SK-N-SH treated with all-trans-retinoic acid at 6 μM for 48 hours (cell line): ENCODE results near the gene PIR.

Source experiments
- ATAC-seq: fragments of 200-7000 bp; cut with Tn5 transposase; 3 replicates; pipeline ENCODE4 v1.9.1; 2020; ENCODE audit warnings: mild to moderate bottlenecking, moderate library complexity
- BACH2 ChIP-seq: fragments of 250-450 bp; sonication (Bioruptor Pico); IDR thresholded peaks from 2 replicates; pipeline ENCODE4 v1.9.0; 2021; ENCODE audit warnings: mild to moderate bottlenecking, borderline replicate concordance
- CREB5 ChIP-seq: fragments of 250-450 bp; sonication (Bioruptor Pico); IDR thresholded peaks from 2 replicates; pipeline ENCODE4 v1.5.1; 2020; ENCODE audit warnings: low read depth, mild to moderate bottlenecking, moderate library complexity
- CSDC2 ChIP-seq: fragments of 250-450 bp; sonication (Bioruptor Pico); IDR thresholded peaks from 2 replicates; pipeline ENCODE4 v1.5.0; 2020; ENCODE audit warnings: mild to moderate bottlenecking, moderate library complexity
- CSRNP3 ChIP-seq: fragments of 250-450 bp; sonication (Bioruptor Pico); IDR thresholded peaks from 2 replicates; pipeline ENCODE4 v1.5.1; 2021; ENCODE audit warnings: mild to moderate bottlenecking, moderate library complexity
- GLIS3 ChIP-seq: fragments of 250-450 bp; sonication (Bioruptor Pico); IDR thresholded peaks from 2 replicates; pipeline ENCODE4 v1.5.0; 2020; ENCODE audit warnings: mild to moderate bottlenecking, moderate library complexity
- ISL1 ChIP-seq: fragments of 250-450 bp; sonication (Bioruptor Pico); IDR thresholded peaks from 2 replicates; pipeline ENCODE4 v2.1.2; 2022; ENCODE audit warnings: mild to moderate bottlenecking, moderate library complexity
- OSR1 ChIP-seq: fragments of 250-450 bp; sonication (Bioruptor Pico); IDR thresholded peaks from 2 replicates; pipeline ENCODE4 v1.8.0; 2022; ENCODE audit warnings: moderate library complexity, mild to moderate bottlenecking, inconsistent platforms
- PATZ1 ChIP-seq: fragments of 250-450 bp; sonication (Bioruptor Pico); IDR thresholded peaks from 2 replicates; pipeline ENCODE4 v1.8.0; 2020; ENCODE audit warnings: mild to moderate bottlenecking, moderate library complexity, borderline replicate concordance
- POU6F1 ChIP-seq: fragments of 250-450 bp; sonication (Bioruptor Pico); IDR thresholded peaks from 2 replicates; pipeline ENCODE4 v1.8.0; 2021; ENCODE audit warnings: low read depth, mild to moderate bottlenecking, moderate library complexity, borderline replicate concordance
- PPARA ChIP-seq: fragments of 250-450 bp; sonication (Bioruptor Pico); IDR thresholded peaks from 2 replicates; pipeline ENCODE4 v1.5.0; 2020; ENCODE audit warnings: mild to moderate bottlenecking, borderline replicate concordance
- RARB ChIP-seq: fragments of 250-450 bp; sonication (Bioruptor Pico); IDR thresholded peaks from 2 replicates; pipeline ENCODE4 v1.8.0; 2021; ENCODE audit warnings: mild to moderate bottlenecking, moderate library complexity
- SNAI2 ChIP-seq: fragments of 250-450 bp; sonication (Bioruptor Pico); IDR thresholded peaks from 2 replicates; pipeline ENCODE4 v1.5.0; 2020; ENCODE audit warnings: mild to moderate bottlenecking, moderate library complexity
- TCF4 ChIP-seq: fragments of 250-450 bp; sonication (Bioruptor Pico); IDR thresholded peaks from 2 replicates; pipeline ENCODE4 v1.8.0; 2021; ENCODE audit warnings: mild to moderate bottlenecking, moderate library complexity, borderline replicate concordance
- TOX ChIP-seq: fragments of 250-450 bp; sonication (Bioruptor Pico); IDR thresholded peaks from 2 replicates; pipeline ENCODE4 v1.8.0; 2021; ENCODE audit warnings: mild to moderate bottlenecking, moderate library complexity, borderline replicate concordance
- TSHZ2 ChIP-seq: fragments of 250-450 bp; sonication (Bioruptor Pico); IDR thresholded peaks from 2 replicates; pipeline ENCODE4 v1.5.0; 2020; ENCODE audit warnings: mild to moderate bottlenecking, moderate library complexity
- ZC3H10 ChIP-seq: fragments of 250-450 bp; sonication (Bioruptor Pico); IDR thresholded peaks from 2 replicates; pipeline ENCODE4 v1.5.1; 2021; ENCODE audit warnings: mild to moderate bottlenecking, moderate library complexity
- ZFP3 ChIP-seq: fragments of 250-450 bp; sonication (Bioruptor Pico); IDR thresholded peaks from 2 replicates; pipeline ENCODE4 v1.5.0; 2020; ENCODE audit warnings: mild to moderate bottlenecking, moderate library complexity
- ZFP30 ChIP-seq: fragments of 450-650 bp; formaldehyde crosslinking; IDR thresholded peaks from 2 replicates; pipeline ENCODE4 v1.5.0; 2022; ENCODE audit warnings: mild to moderate bottlenecking, moderate library complexity
- ZNF565 ChIP-seq: fragments of 450-650 bp; formaldehyde crosslinking; conservative IDR thresholded peaks from 2 replicates; pipeline ENCODE4 v1.5.0; 2020; ENCODE audit warnings: low read depth, mild to moderate bottlenecking, moderate library complexity
- ZNF70 ChIP-seq: fragments of 450-650 bp; formaldehyde crosslinking; IDR thresholded peaks from 2 replicates; pipeline ENCODE4 v1.5.0; 2020; ENCODE audit warnings: mild to moderate bottlenecking, moderate library complexity
- ZNF8 ChIP-seq: fragments of 450-650 bp; formaldehyde crosslinking; IDR thresholded peaks from 2 replicates; pipeline ENCODE4 v1.5.0; 2020; ENCODE audit warnings: mild to moderate bottlenecking, moderate library complexity

PIR gene

GRCh38 chrX:15509845-15510244 lies 16.7 kb upstream of the PIR start:
- ATAC-seq = no peak
- TF ChIP-seq CSDC2 (CRISPR knock-in tag) (no peak), POU6F1 (no peak), PATZ1 (CRISPR knock-in tag) (no peak), ZFP3 (CRISPR knock-in tag) (no peak), TSHZ2 (CRISPR knock-in tag) (no peak), CREB5 (CRISPR knock-in tag) (no peak), ZNF8 (CRISPR knock-in tag) (no peak), ZNF70 (no peak), OSR1 (CRISPR knock-in tag) (no peak), TOX (CRISPR knock-in tag) (no peak)

GRCh38 chrX:15507005-15507404 lies 13.9 kb upstream of the PIR start:
- no peak for TF ChIP-seq CSDC2 (CRISPR knock-in tag)
- no peak for TF ChIP-seq SNAI2 (CRISPR knock-in tag)
- no peak for TF ChIP-seq ZNF565 (CRISPR knock-in tag)
- TF ChIP-seq RARB (CRISPR knock-in tag) = no peak
- TF ChIP-seq CREB5 (CRISPR knock-in tag) = no peak
- no peak for TF ChIP-seq ZNF70
- TF ChIP-seq ZNF8 (CRISPR knock-in tag) = no peak
- no peak for TF ChIP-seq PATZ1 (CRISPR knock-in tag)
- TF ChIP-seq BACH2 (CRISPR knock-in tag) = no peak
- no peak for TF ChIP-seq CSRNP3
- no peak for TF ChIP-seq PPARA (CRISPR knock-in tag)
- TF ChIP-seq ISL1 = no peak
- no peak for ATAC-seq

GRCh38 chrX:15505101-15505500 lies 12.0 kb upstream of the PIR start:
- ATAC-seq = no peak
- TF ChIP-seq ZFP3 (CRISPR knock-in tag) (no peak), ZC3H10 (CRISPR knock-in tag) (no peak), GLIS3 (CRISPR knock-in tag) (no peak), TCF4 (no peak), ZFP30 (CRISPR knock-in tag) (no peak), ISL1 (no peak), CREB5 (CRISPR knock-in tag) (no peak)
